Kidney epithelial cell (primary cell): Measurements from ENCODE around the gene OR5F1. TPM values are rescaled to one million over a fixed set of nuclear protein-coding genes. Genes with fewer than 3 reads are reported as not detected.

Experiments used
- DNase-seq: peaks from one replicate; pipeline ENCODE4 v3.0.0-alpha.2; 2010; ENCODE audit warnings: low read depth
- H3K27me3 ChIP-seq: 2 replicates; pipeline ENCODE4 v1.6.0; 2011; ENCODE audit warnings: low read length; ENCODE audit not compliant: control insufficient read depth, insufficient read depth
- H3K36me3 ChIP-seq: 2 replicates; pipeline ENCODE4 v1.5.1; 2011; ENCODE audit warnings: low read length; ENCODE audit not compliant: control insufficient read depth, insufficient read depth
- H3K4me3 ChIP-seq: 2 replicates; pipeline ENCODE4 v1.5.1; 2011; ENCODE audit warnings: low read depth, mild to moderate bottlenecking, control low read depth, low read length
- total RNA-seq: library from RNA; depleted of rRNA; stranded (reverse); fragments of >200 nt; gene quantifications from 2 replicates; pipeline ENCODE4 v1.2.3, GENCODE V29; 2015
- TF ChIP-seq, protein P1 (sequence below): IDR thresholded peaks from 2 replicates; pipeline ENCODE4 v1.5.1; 2011; ENCODE audit warnings: mild to moderate bottlenecking, moderate library complexity, low read length, control low read depth, inconsistent platforms; ENCODE audit not compliant: insufficient read depth, poor library complexity, severe bottlenecking

OR5F1 gene
- total RNA-seq, result not detected in 2 replicates

DNA sequence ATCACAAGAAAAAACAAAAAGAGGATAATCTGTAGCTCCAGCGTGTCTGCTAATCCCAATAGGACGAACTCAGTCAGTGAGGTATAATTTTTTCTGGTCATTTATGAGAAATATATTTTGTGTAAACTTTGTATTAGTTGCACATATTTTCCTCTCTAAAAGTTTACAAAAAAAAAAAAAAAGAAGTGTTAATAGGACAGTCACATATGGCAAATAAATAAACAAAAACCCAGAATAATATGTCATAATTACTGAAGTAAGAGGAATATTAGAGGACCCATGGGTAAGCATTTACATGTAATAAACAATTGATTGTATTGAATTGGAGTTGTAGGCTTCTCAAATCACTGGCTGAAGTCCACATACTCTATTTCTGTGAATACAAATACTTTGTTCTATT lies at the start of gene OR5F1:
TSS of gene OR5F1 (minus strand) at position 101 of the 400 bp plus-strand sequence. CDS start at position 101, 0 bp downstream.
- no peak within 1 kb of the TSS for H3K4me3 ChIP-seq
- DNase-seq, result no peak
- no peaks in the 10 kb centered on the region for H3K27me3 ChIP-seq
- H3K36me3 ChIP-seq, result no peaks in the 10 kb centered on the region
- TF ChIP-seq, protein P1, sequence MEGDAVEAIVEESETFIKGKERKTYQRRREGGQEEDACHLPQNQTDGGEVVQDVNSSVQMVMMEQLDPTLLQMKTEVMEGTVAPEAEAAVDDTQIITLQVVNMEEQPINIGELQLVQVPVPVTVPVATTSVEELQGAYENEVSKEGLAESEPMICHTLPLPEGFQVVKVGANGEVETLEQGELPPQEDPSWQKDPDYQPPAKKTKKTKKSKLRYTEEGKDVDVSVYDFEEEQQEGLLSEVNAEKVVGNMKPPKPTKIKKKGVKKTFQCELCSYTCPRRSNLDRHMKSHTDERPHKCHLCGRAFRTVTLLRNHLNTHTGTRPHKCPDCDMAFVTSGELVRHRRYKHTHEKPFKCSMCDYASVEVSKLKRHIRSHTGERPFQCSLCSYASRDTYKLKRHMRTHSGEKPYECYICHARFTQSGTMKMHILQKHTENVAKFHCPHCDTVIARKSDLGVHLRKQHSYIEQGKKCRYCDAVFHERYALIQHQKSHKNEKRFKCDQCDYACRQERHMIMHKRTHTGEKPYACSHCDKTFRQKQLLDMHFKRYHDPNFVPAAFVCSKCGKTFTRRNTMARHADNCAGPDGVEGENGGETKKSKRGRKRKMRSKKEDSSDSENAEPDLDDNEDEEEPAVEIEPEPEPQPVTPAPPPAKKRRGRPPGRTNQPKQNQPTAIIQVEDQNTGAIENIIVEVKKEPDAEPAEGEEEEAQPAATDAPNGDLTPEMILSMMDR, result no peak

GRCh38 chr11:56027354-56027753 lies 32.9 kb upstream of the OR5F1 start, which contains the start of gene OR5AS1:
OR5AS1 (plus strand) TSS chr11:56027654; CDS start chr11:56030419, 2,765 bp downstream.
- no peak within 1 kb of the TSS for H3K4me3 ChIP-seq
- TF ChIP-seq, protein P1, result no peak
- no peaks in the 10 kb centered on the region for H3K36me3 ChIP-seq
- no peaks in the 10 kb centered on the region for H3K27me3 ChIP-seq
- DNase-seq, result no peak

GRCh38 chr11:56013805-56014204 lies 19.4 kb upstream of the OR5F1 start:
- H3K36me3 ChIP-seq, result no peaks in the 10 kb centered on the region
- H3K4me3 ChIP-seq, result no peak overlapping the region
- no peaks in the 10 kb centered on the region for H3K27me3 ChIP-seq
- TF ChIP-seq, protein P1, result no peak
- no peak for DNase-seq

- TF ChIP-seq, protein P1, result no peak
- Histone ChIP-seq H3K4me3 (no peak overlapping the region), H3K36me3 (no peaks in the 10 kb centered on the region), H3K27me3 (no peaks in the 10 kb centered on the region)
- DNase-seq, result no peak
Measured at GRCh38 chr11:56010716-56011115, 16.3 kb upstream of the OR5F1 start.

DNA sequence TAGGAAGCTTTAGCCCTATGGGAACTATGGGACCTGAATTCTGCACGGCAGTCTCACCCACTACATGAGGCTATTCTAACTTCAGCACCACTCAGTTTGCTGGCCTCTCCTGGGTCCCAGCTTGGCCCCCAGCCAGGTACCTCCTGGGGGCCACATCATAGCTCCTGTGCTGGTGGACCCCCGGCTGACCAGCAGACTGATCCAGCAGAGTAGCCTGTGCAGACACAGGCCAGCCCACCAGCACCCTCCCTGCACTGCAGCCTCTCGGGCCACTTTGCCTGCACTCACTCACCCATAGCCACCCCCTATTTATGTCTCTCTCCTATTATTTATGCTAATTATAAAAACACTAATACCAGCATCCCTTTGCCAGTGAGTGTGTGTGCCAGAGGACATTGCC lies 23.5 kb downstream of the OR5F1 start:
- Histone ChIP-seq H3K36me3 (no peaks in the 10 kb centered on the region), H3K4me3 (no peak overlapping the region), H3K27me3 (no peaks in the 10 kb centered on the region)
- TF ChIP-seq, protein P1, result no peak
- no peak for DNase-seq

DNA sequence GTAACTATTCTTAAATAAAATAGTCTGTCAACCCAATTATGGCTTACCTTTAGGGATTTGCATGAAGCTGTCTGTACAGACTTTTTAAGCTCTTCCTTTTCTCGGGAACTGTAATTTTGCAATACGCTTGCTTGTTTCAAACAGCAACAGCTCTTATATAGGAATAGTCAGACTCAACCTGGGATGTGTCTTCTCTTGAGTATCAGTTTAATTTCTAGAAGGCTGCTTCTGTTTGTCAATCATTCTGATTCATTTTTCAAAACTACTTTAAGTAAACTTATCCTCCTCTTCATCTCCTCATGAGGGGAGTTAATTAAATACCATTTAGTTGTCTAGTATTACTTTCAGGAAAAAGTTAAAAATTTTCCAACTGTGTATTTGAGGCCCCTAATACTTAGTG lies 24.6 kb downstream of the OR5F1 start, which contains the start of gene OR10AG1:
TSS of gene OR10AG1 (minus strand) at position 101 of the 400 bp plus-strand sequence. CDS start at position 63, 38 bp downstream.
- TF ChIP-seq, protein P1, result no peak
- H3K27me3 ChIP-seq, result no peaks in the 10 kb centered on the region
- no peak for DNase-seq
- no peak within 1 kb of the TSS for H3K4me3 ChIP-seq
- no peaks in the 10 kb centered on the region for H3K36me3 ChIP-seq
